Activated CD8-positive, alpha-beta T cell treated with anti-CD3 and anti-CD28 coated beads, Interleukin-2, amount 10 ng/mL, durations not matched to agents 7 days and 5 days (primary cell): ENCODE data around the gene CAMK2D. TPM values are rescaled to one million over a fixed set of nuclear protein-coding genes. Genes with fewer than 3 reads are reported as not detected.

ENCODE experiments used
- ATAC-seq: fragments of 150-1000 bp; cut with Tn5 transposase; one replicate; pipeline ENCODE4 v1.10.0; 2021; ENCODE audit warnings: moderate library complexity
- CTCF ChIA-PET: fragments of 350-600 bp; sonication (Branson Sonifier 250); formaldehyde crosslinking; loops from one replicate; lab custom pipeline; 2021; ENCODE audit warnings: antibody characterized with exemption; lab: Charles Lee
- POLR2A ChIA-PET: fragments of 350-600 bp; sonication (Branson Sonifier 250); formaldehyde crosslinking; loops from one replicate; lab custom pipeline; 2021; ENCODE audit warnings: antibody characterized with exemption; lab: Charles Lee
- DNase-seq: peaks from one replicate; pipeline ENCODE4 v3.0.0-alpha.2; 2020
- H3K27ac Mint-ChIP-seq: one replicate; pipeline ENCODE4 v1.8.0; 2021; ENCODE audit warnings: mild to moderate bottlenecking, mixed read lengths
- H3K27me3 Mint-ChIP-seq: one replicate; pipeline ENCODE4 v1.8.0; 2021; ENCODE audit warnings: low read depth, mixed read lengths
- H3K36me3 Mint-ChIP-seq: one replicate; pipeline ENCODE4 v1.8.0; 2021; ENCODE audit warnings: low read depth, mixed read lengths
- H3K4me1 Mint-ChIP-seq: one replicate; pipeline ENCODE4 v1.8.0; 2021; ENCODE audit warnings: low read depth, mixed read lengths
- H3K4me3 Mint-ChIP-seq: one replicate; pipeline ENCODE4 v1.8.0; 2021; ENCODE audit warnings: mild to moderate bottlenecking, mixed read lengths
- H3K9me3 Mint-ChIP-seq: one replicate; pipeline ENCODE4 v1.8.0; 2022; ENCODE audit warnings: mixed read lengths; ENCODE audit not compliant: insufficient read depth
- total RNA-seq, 2 experiments: library from RNA; stranded (reverse); gene quantifications; one replicate each; pipeline ENCODE4 v1.2.3, GENCODE V29; 2021

The CAMK2D gene
- total RNA-seq, 2 experiments from 2014 or later = 30.7 to 31.1 TPM

DNA sequence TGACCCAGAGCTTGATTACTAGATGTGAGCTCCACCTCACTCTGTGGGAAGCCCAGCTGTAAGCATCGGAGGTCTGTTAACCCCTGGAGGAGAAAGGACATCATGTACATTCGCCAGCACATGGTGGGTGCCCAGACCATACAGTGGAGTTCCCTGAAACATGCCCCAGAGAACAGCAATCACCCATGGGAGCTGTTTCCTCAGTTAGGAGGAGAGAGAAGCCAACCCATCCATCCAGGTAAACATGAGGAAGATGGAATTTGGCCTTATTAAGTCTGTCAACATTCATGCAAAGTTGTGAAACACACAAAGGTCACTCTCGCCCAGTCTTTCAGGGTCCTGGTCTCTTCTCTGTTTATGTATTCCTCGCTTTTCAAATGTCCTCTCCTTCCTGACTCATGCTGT, 357.4 kb downstream of the CAMK2D start:
- H3K27ac Mint-ChIP-seq = no peak overlapping the region
- peaks cover 3% of the 10 kb centered on the region for H3K27me3 Mint-ChIP-seq
- ATAC-seq (no peak), DNase-seq (no peak)
- CTCF ChIA-PET = no interaction called here
- POLR2A ChIA-PET = no interaction called here
- H3K4me3 Mint-ChIP-seq = no peak overlapping the region
- H3K9me3 Mint-ChIP-seq = no peaks in the 10 kb centered on the region
- H3K36me3 Mint-ChIP-seq = no peaks in the 10 kb centered on the region
- H3K4me1 Mint-ChIP-seq = no peaks in the 10 kb centered on the region

Other genes starting within 250 kb of the CAMK2D start
- gene ARSJ, start 217.9 kb upstream of the CAMK2D start, total RNA-seq = not detected